HG02973 (cell line): ENCODE results near the gene ARHGEF26.

ENCODE experiments used
- ATAC-seq: cut with Tn5 transposase; IDR thresholded peaks from one replicate; pipeline ENCODE4 v1.9.1; 2021; ENCODE audit warnings: moderate library complexity; ENCODE audit not compliant: unreplicated experiment

ARHGEF26 gene

DNA sequence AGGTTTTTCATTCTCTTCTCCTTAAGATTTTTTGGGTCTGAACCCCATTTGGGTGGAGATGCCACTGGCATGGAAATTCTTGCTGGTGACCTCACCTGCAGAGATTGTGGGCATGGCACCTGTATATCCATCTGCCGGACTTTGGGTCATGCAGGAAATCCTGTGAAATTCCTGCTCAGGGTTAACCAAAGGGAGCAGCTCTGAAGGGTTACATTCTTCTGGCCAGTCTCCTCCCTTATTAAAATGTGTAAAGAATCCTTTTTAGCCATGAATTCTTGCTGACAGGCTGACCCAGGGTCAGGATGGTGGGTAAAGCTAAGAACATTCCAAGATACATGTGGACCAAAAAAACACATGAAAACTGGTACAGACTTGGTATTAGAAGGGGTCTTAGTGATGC, 27.4 kb downstream of the ARHGEF26 start:
- no peak for ATAC-seq

DNA sequence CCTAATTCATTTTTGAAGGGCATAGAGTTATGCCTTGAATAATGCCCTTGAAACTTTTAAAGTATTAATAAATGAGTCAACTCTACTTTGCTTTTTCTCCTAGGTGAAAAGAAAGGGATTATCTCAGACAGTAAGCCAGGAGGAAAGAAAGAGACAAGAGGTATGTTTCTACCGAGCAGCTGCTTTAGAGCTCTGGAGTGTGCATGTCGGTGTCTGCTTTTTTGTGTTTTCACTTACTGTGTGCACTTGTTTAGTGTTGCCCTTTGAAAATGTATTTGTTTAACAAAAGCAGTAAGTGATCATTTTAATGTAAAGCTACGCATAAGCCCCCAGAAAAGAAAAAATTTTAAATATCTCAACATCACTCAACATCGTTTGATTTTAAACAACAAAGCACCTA, 28.1 kb downstream of the ARHGEF26 start:
- no peak for ATAC-seq

DNA sequence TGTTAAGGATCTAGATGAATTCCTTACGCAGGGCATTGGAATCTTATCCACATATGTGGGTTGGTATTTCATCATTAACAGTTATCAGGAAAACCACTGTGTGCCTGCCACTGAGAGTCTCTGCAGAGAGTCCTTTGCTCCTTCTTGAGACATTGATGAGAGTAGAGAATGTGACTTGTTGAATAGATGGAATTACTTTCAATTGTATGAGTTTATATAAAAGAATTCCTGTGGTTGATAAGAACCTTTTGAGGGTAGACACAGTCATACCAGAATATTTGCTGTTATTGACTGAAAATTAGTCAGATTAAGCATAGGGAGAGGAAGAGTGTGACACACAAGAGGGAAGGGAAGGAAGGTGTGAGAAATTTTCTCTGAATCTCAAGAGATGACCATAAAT, 30.8 kb downstream of the ARHGEF26 start:
- ATAC-seq: no peak

DNA sequence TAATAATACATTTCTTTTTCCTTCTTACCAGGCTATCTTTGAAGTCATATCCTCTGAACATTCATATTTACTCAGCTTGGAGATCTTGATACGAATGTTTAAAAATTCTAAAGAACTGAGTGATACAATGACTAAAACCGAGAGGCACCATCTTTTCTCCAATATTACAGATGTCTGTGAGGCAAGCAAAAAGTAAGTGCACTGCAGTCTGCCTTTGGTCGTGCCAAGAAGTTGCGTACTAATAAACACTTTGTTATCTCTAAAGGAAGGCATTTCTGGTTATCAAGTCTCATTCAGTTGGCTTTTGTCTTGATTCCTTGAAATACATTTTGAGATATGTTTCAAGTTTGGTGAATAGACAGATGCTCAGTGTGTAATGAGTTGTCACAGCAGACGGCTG, 31.6 kb downstream of the ARHGEF26 start:
- ATAC-seq: no peak

DNA sequence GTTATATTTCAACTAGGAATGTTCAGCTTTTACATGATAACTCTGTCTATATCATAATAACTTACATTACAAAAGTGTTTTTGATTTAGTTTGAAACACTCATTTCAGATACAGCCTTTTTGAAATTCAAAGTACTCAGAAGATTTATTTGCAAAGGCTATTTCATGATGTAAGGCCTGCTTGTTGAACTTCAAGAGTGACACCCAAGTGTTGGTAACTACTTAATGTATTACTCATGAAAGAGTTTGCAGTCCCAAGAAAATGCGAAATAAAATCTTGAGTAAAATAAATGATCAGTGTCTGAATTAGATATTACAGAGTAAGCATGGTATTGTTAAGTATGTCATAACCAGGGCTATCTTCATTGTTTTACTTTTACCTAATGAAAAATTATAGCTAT, 35.3 kb downstream of the ARHGEF26 start:
- ATAC-seq: no peak

DNA sequence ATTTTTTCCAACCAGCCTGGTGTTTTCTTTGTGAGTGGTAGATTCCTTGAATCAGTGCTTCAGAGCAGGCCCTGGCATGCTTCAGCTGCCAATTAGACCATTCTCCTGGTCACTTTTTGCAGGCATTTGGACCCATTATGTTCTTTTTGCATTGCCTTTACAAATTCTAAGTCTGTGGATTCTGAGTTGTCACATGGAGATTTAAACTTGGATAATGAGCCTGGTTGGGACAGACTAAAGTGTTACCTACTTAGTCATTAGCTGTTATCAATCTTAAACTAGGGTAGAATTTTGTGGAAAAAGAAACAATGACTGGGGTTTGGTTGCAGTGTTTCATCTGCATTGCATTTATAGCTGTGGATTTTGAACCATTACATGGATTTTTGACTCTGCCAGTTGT, 40.6 kb downstream of the ARHGEF26 start:
- no peak for ATAC-seq

DNA sequence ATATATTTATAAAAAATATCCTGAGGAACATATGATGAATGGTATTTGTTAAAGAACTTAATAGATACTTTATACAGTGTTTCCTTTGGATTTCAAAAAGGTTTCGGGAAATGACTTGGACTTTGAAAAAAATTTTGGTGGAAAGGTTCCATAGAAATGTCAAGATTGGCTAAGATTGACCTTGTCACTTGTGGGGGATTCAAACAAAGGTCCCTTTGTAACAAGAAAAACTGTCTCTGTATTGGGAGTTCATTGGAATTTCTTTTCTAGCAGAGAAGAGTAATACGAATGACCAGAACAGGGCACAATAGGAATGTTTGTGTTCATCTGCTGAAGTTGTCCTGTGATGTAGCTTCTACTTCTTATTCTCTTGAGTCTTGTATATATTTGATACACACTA, 43.2 kb downstream of the ARHGEF26 start:
- no peak for ATAC-seq

DNA sequence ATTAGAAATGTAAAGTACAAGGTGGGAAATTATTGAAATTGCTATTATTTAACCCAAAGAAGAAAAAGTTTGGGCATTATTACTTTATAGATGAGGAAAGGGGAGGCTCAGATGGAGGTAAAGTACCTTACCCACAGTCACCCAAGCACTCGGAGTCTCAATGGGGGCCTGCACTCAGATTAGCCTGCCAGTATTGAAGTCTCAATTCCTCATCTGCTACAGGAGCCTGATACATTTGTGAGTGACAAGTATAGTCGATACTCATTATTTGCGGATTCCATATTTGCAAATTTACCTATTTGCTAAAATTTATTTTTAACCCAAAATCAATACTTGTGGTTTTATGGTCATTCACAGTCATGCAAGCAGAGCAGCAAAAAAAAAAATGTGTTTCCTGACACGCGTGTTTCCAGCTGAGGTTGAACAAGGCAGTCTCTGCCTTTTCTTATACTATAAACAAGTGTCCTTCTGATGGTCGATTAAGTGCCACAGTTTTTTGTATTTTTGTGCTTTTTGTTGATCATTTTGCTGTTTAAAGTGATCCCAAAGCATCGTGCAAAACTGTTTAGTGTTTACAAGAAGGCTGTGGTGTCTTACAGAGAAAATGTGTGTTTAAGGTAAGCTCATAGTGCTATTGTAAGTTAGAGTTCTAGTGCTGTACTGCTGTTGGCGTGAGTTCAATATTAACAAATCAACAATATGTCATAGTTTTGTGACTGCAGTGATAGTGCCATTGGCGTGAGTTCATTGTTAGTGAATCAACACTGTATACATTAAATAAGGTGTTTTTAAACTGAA, 48.0 kb downstream of the ARHGEF26 start:
- ATAC-seq: no peak

DNA sequence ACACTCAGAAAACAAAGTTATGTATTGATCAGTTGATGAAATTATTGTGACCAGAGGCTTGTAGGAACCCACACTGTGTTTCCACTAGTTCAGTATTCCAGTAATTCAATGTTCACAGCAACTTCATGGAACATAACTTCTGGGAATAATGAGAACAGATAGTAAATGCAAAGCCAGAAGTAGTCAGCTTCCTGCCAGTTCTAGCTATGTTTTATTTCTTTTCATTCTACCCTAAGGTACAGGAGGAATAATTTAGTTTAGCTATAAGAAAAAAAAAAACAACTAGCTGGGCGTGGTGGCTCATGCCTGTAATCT, 48.6 kb downstream of the ARHGEF26 start:
- ATAC-seq: no peak

DNA sequence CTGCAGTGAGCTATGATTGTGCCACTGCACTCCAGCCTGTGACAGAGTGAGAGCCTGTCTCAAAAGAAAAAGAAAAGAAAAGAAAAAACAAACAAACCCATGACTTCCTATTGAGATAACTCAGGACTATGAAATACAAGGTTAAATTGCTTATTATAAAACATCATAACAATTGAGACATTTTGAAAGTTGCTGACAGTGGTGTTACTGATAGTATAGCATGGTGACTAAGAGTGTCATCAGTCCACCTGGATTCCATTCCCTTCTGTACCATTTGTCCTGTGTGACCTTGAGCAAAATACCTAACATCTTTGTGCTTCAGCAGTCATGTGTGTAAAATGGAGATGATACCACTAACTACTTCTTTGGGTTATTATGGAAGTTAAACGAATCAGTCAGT, 49.1 kb downstream of the ARHGEF26 start:
- no peak for ATAC-seq

DNA sequence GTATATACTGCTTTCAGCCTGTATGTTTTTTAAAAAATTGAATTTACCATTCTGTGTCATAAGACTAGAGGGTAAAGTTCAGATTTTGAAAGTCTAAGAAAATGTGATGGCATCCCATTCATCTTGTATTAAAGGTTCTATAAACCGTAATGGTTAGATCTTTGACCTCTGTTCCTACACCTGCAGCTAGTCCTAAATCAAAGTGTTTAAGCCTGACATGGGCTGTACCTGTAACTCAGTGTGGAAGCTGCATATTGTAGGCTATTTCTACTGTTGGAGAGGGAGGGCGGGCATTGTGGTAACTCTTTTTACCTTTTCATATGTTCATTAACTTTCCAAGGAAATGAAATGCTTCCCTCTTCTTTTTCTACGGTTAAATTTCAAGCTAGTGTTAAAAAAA, 53.9 kb downstream of the ARHGEF26 start:
- ATAC-seq: no peak

DNA sequence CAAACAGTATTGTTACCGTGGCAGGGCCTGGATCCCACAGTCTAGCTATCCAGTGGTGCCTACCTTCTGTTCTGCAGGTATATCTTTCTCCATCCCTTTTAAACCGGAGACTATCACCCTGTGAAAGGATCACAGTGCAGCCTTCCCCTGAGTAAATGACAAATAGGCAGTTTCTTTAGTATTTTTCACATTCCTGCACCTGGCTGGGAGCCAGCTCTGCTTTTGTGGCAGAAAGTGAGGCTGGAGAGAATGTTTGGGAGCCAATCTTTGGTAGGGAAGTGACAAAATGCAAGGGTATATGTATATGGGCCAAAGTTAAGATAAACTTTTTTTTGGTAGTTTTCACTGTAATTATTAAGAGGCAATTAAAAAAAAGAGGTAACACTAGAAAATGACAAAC, 54.8 kb downstream of the ARHGEF26 start:
- ATAC-seq: no peak

DNA sequence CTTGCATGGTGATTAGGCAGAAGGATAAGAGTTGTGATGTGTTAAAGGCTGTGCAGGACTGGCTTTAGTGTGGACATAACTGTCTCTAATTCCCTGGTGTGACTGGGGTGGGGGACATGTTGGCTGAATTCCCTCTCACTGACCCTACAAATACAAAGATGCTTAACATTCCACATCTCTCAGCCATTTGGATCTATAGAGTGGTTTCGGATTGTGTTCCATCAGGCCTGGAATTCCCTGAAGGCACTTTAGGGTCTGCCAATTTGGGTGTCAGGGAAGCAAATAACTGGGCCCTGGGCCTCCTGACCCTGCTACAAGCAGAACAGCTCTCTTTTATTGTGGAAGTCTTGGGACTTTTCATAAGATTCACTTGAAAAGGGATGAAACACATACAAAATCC, 56.2 kb downstream of the ARHGEF26 start:
- ATAC-seq: no peak

DNA sequence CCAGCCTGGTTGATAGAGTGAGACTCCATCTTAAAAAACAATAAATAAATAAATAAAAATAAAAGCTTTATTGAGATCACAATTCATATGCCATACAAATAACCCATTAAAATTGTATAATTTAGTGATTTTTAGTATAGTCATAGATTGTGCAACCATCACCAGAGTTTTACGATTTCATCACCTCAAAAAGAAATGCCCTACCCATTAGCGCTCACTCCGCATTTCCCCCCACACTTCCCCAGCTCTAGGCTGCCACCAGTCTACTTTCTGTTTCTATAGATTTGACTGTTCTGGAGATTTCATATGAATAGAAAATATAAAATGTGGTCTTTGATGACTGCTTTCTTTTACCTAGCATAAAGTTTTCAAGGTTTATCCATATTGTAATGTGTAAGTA, 57.0 kb downstream of the ARHGEF26 start:
- no peak for ATAC-seq

DNA sequence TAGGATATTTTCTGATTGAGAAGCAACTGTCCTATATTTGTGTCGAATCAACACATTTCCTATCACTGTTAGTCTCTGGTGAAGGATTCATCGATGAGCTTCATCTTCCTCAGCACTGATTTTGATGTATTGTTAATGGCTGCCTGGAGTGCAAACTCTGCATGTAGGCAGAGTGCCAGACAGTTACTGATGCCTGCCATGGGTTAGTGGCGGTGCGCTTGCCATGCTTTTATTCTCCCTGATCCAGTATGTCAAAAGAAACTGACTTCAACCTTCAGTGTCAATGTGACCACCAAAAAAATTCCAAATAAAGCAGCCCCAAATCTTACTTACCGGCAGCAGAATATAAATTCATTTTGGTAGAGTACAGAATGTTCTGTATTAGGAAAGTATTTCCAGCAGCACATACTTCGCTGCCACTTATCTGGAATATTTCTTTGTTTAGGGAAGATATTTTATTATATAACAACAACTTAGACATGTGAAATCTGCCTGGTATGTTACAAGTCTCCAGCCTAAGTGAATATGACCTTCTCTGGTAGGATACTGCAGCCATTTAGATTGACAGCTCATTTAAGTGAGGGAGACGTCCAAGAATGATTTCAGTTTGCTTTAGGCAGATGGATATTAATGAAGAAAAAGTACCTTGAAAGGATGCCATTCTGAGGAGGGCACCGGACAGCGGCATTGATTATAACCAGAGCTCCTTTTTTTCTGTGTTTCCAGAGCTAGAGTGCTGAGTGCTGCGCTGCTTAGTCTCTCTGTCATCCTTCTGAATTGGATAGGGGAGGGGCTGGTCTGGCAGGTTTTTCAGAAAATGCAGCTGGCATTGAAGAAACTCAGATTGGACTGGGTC, 59.9 kb downstream of the ARHGEF26 start:
- ATAC-seq: no peak

DNA sequence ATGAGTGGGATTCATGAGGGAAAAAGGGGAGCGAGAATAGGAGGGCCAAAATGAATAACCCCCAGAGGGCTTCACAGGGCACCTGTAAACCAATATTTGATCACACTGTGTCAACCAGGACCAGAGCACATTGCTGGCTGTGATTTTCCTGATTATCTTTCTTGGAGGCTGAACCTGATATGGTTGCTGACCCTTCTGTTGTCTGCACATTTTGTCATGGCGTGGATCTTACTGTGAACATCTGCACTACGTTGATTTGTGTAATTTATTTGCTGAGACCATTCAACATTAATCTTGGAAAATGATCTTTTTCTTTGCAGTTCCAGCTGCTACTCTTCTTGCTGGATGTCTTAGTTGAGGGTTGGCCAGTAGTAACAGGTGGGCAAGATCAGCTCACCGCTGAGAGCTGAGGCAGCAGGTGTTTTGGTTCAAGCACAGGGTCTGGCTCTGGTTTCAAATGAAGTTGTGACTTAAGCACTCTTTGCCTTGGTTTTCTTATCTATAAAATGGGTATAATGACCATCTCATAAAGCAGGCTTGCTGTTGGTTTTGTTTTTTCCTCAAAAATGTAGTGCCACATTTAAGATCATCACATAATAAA, 61.2 kb downstream of the ARHGEF26 start:
- ATAC-seq: no peak

DNA sequence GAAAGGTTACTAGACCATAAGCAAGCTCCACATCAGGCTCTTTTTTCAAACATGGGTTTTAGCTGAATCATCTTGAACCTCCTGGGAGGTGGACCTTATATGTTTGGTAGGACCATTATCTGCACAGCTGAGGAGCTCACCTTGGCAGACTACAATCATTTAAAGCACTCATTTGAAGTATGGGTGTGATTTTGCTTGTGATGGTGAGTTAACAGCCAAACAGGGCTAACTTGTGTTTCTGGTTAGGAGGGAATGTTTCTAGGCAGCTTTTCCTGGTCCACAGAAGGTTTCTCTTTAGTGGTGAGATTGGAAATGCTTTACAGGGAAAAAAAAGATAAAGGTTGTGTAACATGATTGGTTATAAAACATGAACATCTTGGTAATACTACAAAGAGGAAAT, 61.8 kb downstream of the ARHGEF26 start:
- no peak for ATAC-seq

DNA sequence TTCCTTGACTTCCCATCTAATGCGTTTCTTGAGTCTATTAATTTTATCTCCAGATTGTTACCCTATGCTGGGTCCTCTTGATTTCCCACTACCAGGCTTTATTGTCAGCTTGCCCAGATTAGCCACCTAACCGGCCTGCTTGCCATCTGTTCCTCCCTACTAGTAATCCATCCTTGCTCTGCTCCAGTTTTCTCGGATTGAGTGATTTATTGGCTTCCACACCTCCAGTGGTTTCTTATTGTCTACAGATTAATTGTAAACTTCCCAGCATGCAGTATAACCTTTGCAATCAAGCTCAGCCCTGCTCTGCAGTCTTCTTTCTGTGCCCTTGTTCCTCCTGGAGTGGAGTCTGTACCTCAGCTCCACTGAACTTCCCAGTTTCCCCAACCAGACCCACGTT, 63.4 kb downstream of the ARHGEF26 start:
- no peak for ATAC-seq

DNA sequence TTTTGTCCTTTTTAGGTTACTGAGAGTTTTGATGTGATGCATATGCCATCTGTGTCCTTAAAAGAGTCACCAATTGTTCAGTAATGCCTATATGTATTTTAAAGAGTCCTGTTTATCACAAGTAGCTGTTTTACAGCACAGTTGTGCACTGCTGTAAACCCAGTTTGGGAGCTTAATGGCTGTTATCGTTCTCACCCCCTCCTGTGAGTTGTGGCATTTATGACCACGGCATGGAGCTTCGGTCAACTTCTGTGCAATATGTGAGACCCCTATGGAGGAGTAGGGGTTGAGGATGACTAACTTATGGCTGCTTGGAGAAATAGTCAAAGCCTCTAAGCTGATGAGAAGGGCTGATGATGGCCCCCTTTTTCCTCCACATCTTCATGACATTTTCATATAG, 67.2 kb downstream of the ARHGEF26 start:
- ATAC-seq: no peak

DNA sequence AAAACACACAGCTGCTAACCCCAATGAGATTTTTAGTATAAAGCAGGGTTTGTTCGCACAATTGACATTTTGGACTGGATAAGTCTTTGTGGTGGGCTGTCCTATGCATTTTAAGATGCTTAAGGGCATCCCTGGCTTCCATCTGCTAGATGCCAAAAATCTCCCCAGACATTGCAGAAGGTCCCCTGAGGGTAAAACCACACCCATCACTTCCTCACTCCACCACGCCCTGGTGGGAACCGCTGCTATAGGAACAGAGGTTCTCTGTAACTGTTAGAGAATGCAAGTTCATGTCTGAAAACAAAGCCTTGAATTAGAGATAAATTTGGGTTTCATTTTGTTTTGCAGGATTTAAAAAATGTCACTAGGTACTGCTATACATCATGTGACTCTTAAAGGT, 67.7 kb downstream of the ARHGEF26 start:
- no peak for ATAC-seq

DNA sequence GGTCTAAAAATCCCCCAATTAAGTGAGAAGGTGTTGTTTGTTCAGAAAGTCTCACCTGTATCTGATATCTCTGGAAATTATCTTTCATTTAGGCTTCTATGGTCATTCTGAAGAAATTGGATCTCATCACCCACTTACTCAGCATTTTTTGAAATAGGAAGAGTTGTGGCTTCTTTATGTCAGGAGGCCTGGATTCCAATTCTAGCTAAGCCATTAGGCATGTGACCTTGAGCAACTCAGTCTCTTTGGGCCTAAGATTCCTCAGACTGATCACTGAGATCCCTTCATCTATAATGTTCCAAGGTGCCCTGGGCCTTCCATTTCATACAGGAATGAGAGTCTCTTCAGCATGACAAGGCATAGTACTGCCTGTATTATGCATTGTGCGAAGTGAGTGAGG, 70.3 kb downstream of the ARHGEF26 start:
- ATAC-seq: no peak

DNA sequence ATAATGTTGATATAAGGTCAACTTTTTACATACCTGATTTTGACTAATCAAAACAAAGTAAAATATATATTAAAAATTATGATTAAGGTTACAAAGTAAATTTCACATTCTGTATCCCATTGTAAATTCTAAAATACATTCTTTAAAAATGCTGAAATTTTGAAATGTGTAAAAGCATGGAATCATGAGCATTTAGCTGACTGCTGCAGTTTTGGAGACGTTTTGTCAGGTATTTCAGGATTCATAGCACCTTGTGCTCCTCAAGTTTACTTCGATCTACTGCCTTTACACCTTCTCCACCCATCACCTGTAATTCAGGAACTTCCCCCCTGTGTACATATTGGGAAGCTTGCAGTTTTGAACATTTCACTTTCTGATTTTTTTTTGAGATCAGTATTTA, 71.0 kb downstream of the ARHGEF26 start:
- ATAC-seq: no peak
